Inferior parietal cortex (tissue), 1 donor: ENCODE measurements around the gene NEK9.
"Not testable (repeated sequence)": the region's sequence is repeated elsewhere in the genome, so short reads cannot be mapped to it uniquely, and the experiment has no call there.

Experiments
- DNase-seq: peaks from one replicate; pipeline ENCODE4 v3.0.0-alpha.2; 2016; ENCODE audit errors: extremely low spot score

The NEK9 gene

DNA sequence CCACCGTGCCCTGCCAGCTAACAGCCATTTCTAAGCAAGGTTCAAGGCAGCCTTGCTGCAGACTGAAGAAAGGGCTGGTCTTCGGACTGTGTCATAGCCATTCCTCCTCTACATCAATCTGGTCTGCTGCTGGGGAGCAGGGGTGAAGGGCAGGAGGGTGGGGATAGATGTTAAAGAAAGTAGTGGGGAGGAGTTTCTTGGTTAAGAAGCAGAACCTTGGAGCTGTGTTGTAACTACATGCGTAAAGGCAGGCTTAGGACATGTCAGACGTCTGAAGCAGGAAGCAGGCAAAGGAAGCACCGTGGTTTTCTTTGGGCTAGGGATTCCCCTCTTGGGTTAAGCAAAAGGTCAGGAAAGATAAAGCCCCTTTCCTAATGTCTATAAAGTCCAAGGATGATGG is 18.1 kb upstream of the NEK9 start:
- DNase-seq: no peak

- DNase-seq: no peak
Measured at GRCh38 chr14:75143761-75144527, 17.1 kb upstream of the NEK9 start.

GRCh38 chr14:75142494-75142893 is 15.6 kb upstream of the NEK9 start:
- no peak for DNase-seq

GRCh38 chr14:75141967-75142366 is 15.1 kb upstream of the NEK9 start:
- no peak for DNase-seq

DNA sequence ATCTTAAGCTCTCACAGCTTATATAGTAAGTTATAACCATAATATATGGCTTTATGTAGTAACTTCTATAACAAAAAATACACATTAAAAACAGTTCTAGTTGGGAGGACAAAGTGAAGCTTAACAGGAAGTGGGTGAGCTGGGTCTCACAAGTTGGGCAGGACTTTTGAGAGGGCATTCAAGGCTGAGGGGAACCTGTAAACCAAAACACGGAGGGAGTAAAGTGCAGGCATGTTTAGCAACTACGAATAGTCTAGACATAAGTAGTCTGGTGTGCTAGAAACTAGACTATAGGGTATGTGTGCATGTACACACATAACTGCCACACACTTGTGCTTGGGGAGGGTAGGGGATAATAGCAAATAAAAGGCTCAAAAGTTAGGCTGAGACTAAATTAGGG is 14.2 kb upstream of the NEK9 start:
- DNase-seq: no peak

DNA sequence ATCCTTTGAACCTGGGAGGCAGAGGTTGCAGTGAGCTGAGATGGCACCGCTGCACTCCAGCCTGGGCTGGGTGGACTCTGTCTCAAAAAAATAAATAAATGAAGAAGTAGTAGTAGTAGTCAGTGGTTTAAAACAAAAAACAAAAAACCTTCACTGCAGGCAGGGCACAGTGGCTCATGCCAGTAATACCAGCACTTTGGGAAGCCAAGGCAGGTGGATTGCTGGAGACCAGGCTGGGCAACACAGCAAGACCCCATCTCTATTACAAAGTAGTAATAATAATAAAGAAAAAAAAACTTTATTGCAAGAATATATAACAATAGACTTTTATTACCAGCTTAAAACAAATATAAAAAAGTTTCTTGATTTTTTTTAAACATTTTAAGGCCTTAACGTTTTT is 13.8 kb upstream of the NEK9 start:
- DNase-seq: no peak

DNA sequence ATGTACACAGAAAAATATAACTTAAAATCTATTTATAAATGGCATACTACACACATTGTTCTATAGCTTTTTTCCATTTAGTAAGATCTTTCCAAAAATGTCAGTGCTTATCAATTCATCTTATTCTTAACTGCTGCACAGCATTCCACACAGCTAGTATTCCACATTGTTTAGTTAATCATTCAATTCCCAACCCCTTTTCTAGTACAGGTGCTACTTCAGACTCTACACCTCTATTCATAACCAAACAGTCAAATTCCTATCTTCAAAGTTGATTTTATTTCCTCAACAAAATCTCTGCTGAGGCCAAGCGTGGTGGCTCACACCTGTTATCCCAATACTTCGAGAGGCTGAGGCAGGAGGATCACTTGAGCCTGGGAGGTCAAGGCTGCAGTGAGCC is 12.3 kb upstream of the NEK9 start:
- DNase-seq: no peak

- DNase-seq: no peak
Measured at GRCh38 chr14:75138492-75138891, 11.6 kb upstream of the NEK9 start.

- no peak for DNase-seq
Measured at GRCh38 chr14:75134644-75135043, 7.8 kb upstream of the NEK9 start.

DNA sequence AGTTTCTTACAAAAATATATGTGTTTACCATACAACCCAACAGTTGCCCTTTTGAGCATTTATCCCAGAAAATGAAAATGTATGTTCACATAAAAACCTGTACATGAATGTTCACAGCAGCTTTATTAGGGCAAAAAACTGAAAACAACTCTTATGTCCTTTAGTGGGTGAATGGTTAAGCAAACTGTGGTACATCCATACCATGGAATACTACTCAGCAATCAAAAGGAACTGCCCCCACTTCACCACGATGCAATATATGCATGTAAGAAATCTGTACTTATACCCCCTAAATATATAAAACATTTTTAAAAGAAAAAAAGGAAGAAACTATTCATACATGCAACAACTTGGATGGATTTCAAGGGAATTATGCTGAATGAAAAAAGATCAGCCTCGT is 6.7 kb upstream of the NEK9 start:
- DNase-seq: no peak

DNA sequence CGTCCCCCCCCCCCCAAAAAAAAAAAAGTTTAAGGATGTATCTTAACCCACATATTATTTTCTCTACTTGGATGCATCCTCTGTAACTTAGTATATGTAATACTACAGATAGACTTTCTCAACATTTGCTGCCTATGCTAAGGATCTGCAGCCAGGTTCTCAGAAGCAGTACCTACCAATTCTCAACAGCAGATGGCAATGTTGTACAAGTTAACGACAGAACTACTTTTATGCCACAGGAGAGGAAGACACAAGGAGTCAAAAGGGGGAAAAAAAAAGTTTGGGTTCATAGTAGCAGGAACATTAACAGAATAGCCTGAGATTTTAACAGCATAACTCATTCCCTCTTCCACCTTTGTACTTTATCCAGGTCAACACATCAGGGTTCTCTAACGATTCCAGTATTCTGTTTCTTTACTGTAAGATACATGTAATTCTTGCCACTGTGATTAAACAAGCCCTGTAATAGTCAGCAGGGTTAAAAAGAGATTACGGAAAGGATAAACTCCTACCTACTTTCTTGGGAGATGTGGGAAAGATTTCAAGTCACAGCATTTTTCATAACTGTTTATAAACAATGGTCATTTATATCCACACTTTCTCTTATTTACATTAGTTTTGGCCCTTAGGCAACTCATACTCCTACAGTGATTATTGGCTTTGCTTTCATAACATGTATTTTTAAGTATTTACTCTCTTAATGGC is 5.7 kb upstream of the NEK9 start:
- peak; percentile 95 for DNase-seq

- no peak for DNase-seq
Measured at GRCh38 chr14:75128596-75128990, 1.7 kb upstream of the NEK9 start.

DNA sequence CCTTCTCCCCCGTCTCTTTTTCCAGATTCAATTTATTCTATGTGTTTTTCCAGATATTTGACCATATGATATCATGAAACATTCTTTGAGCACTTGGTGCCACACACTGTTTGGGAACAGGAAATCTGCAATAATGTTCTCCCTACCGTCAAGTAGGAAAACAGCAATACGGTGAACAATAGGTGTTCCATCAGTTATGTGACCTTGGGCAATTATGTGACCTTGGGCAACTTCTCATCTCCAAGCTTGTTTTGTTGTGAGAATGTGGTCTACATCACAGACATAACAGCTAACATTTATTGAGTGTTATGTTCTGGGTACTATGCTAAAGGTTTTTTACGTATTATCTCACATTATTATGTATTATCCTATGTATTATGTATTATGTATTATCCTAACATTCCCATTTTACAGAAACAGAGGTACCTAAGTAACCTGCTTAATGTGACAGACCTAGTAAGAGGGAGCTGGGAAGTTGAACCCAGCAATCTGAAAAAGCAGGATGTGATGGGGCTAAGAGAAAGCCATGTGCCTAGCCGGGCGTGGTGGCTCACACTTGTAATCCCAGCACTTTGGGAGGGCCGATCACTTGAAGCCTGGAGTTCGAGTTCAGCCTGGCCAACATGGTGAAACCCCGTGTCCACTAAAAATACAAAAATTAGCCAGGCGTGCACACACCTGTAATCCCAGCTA is 1.2 kb upstream of the NEK9 start:
- no peak for DNase-seq

- not testable (repeated sequence) for DNase-seq
Measured at GRCh38 chr14:75127474-75127820, 599 bp upstream of the NEK9 start.

- DNase-seq: no peak
Measured at GRCh38 chr14:75126121-75126544, 715 bp downstream of the NEK9 start.

DNA sequence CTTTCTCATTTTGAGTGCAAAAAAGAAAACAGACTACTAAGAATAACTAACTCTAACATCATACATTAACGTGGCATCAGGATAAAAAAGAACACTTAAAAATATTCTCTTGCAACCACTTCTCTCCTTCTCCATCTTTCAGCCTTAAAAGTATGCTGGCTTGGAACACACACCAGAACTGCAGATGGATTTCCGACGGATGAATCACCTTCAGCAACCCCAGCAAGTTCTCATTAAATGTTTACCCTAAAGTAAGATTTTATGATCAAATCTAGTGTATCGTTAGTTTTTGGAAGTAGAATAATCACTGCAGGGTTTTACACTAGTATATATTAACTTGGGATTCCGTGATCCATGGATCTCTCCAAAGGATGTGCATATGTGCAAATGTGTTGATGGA is 1.2 kb downstream of the NEK9 start:
- DNase-seq: no peak

DNA sequence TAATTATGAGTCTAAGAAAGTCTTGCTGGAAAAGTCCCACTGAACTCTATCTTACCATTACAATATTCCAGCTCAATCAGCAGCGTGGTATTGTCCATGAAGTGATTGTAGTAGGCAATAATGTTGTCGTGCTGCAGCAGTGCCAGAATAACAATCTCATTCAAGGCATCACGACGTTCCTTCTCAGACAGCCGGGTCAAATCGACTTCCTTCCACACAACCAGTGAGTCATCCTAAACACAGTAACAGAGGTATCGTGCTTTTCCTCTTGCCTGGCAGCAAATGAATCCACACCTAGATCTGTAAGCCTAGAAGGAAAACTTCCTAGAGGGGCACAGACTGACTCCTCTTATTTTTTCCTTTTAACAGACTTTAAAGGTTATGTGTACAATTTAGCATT is 2.9 kb downstream of the NEK9 start:
- no peak for DNase-seq

DNA sequence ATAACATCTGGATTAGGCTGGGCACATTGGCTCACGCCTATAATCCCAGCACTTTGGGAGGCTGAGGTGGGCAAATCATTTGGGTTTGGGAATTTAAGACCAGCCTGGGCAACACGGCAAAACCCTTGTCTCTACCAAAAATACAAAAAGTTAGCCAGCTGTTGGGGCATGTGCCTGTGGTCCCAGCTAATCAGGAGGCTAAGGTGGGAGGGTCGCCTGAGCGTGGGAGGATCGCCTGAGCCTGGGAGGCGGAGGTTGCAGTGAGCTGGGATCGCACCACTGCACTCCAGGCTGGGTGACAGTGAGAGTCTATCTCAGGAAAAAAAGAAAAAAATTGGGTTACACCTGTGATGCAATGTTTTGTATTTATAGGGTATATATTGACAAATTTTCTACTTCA is 5.3 kb downstream of the NEK9 start:
- DNase-seq: no peak

GRCh38 chr14:75120541-75121291 is 6.1 kb downstream of the NEK9 start:
- no peak for DNase-seq

DNA sequence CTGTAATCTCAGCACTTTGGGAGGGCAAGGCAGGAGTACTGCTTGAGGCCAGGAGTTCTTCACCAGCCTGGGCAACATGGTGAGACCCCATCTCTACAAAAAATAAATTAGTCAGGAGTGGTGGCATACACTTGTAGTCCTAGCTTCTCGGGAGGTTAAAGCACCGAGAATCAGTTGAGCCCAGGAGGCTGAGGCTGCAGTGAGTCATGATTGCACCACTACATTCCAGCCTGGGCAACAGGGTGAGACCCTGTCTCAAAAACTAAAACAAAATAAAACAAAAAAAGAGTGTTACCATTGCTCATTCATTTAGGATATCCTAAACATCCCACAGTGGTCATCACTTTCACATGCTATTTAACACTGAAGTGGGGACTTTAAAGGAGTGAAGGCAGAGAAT is 7.8 kb downstream of the NEK9 start:
- no peak for DNase-seq

GRCh38 chr14:75113932-75114539 is 12.8 kb downstream of the NEK9 start:
- no peak for DNase-seq

DNA sequence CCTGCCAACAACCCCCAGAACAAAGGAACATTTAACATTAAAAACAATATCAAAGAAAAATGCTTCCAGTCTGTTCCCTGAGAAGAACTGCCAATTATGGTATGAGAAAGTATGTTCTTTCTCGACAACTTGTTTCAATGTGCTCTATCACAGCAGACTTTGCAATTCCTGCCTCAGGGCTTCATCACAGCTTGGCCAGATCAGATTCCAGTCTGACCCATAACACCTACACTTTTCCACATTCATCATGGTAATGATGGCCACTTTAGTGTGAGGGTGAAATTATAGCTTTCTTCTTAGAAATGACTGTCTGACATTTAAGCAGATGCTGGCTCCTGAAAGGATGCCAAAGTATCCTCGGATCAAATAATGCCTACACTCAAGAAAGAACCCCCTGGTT is 17.0 kb downstream of the NEK9 start:
- DNase-seq: no peak
